ENCODE measurements around the gene SLMAP.

The SLMAP gene

DNA sequence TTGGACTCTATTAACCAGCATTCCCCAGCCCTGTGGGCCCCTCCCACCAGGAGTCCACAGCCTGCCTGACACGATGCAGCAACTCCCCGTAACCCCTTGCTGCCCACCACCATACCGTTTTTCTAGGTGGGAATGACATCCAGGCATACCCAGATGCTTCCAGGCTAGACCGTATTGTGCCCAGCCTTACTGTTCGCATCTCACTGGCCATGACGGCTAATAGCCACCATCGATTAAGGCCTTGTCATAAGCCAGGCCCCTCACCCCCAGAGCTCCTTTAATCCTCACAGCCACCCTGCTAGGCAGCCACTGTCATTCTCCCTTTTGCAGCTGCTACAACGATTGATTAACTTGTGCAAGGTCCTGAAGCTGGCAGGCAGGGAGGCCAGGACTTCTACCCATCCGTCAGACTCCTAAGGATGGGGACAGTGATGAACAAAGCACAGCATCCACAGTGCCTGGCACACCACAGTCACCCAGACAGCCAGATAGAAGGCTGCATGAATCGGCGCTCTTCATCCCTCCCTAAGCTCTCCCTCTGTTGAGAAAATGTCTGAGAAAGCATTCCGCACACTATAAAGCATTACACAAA lies 192.1 kb downstream of the SLMAP start:
- no peak for DNase-seq

DNA sequence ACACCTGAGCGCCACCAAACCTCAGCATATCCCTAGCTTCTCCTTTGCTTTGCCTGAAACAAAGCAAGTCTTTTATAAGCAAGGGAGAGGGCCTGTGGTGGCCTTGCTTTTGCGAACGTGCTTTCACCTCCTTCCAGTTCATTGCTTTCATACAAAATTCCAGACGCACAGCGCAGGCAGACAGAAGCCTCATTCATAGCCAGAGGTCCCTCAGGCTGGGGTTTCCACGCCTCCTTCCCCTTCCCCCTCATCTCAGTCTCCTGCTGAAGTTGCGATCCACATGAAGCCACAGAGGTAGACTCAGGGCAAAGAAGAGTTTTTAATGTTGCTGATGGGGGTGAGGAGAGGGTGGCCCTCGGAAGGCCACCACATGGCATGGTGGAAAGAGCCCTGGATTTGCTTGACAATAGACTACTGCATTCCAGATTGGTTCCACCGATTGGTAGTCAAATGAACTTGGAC lies 192.7 kb downstream of the SLMAP start:
- no peak for DNase-seq

DNA sequence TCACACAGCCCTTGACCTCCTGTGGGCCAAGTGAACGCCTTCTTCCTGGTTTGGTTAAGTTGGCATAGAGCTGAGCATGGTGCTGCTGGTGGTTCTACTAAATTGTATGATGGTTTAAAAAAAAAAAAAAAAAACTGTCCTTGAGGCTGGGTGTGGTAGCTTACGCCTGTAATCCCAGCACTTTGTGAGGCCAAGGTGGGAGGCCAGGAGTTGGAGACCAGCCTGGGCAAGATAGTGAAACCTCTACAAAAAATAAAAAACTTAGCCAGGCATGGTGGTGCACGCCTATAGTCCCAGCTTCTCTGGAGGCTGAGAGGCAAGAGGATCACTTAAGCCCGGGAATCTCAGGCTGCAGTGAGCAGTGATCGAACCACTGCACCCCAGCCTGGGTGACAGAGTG lies 193.2 kb downstream of the SLMAP start:
- no peak for DNase-seq

DNA sequence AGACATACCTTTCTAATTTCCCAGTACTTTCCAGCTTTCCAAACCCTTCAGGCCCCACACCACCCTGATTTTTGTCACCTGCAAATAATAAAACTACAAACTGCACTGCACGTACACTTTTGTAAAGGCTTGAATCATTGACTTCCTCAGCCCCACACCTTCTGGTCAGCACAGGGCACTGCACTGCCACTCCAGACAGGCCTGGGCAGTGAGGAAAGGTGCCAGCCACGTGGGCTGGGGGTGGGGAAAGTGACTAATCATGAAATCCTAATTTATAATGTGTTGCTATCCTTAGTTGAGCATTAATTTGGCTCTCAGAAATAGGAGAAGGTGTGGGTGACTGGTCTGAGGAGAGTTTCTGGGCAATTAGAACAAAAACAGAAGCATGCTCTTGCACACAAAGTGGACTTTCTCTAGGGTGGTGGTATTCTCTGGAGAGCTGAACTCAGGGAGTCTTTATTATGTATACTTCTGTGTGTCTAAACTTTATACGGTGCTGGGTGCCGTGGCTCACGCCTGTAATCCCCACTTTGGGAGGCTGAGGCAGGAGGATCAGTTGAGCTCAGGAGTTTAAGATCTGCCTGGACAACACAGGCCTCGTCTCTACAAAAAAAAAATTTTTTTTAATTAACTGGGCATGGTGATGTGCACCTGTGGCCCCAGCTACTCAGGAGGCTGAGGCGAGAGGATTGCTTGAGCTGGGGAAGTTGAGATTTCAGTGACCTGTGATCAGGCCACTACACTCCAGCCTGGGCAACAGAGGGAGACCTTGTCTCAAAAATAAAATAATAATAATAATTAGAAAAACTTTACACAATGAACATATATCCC lies 193.9 kb downstream of the SLMAP start:
- no peak for DNase-seq

DNA sequence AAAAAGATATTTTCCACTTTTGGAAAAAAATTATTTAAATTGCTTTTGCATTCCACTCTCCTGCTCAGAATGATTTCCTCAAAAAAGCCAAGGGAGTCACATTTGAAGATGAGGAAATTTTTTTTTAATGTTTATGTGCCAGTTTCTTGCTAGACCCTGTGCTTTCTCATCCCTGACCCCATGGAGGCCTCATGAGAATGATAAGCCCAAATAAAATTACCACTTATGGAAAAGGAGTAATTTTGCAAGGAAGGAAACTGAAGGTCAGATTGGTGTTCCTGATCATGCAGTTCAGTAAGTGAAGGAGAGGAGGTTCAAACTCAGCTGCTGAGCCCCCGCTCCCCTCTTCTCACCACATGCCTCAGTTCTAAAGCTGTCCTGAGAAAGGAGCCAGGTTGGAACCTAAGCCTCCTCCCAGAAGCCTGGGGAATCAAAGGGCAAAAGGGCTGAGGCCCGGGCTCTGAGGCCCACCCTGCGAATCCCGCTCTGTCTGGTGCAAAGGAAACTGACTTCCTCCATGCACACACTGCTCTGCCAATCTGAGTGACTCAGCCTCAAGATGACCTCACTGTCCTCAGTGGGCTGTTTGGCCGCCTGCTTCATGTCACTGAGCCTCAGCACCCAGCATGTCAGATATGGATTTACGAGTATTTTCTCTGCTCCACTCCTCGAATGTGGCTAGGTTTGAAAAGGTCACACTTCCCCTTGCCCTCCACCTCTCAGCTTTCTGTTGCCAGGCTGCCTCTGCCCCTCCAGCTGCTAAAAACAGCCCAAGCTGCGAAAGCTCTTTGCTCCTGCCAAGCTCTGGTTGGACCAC lies 195.2 kb downstream of the SLMAP start:
- DNase-seq, result no peak

DNA sequence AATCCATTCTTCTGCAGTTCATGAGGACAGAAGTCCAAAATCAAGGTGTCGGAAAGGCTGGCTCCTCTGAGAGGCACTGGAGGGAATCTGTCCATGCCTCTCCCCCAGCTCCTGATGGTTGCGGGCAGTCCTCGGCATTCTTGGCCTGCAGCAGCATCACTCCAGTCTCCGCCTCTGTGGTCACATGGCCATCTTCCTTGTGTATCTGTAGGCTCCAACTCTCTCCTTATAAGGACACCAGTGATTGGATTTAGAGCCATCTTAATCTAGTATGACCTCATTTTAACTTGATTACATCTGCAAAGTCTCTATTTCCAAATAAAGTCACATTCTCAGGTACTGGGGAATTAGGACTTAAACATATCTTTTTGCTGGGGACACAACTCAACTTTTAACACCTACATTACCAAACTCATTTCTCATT lies 196.1 kb downstream of the SLMAP start:
- no peak for DNase-seq

DNA sequence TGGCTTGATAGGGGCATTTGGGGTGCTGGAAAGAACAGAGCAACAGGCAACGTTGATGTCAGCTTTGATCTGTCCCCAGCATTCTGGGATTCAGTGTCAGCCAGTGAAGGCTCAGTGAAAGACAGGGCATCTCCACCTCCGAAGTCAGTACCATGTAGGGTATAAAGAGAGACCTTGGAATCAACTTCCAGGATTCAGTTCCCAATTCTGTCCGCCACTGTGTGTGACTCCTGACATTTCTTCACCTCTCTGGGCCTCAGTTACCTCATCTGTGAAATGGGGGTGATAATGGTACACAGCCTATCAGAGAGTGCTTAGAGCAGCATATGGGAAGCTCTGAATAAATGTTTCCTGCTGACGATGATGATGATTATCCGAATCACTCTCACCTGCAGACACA lies 196.5 kb downstream of the SLMAP start:
- no peak for DNase-seq

DNA sequence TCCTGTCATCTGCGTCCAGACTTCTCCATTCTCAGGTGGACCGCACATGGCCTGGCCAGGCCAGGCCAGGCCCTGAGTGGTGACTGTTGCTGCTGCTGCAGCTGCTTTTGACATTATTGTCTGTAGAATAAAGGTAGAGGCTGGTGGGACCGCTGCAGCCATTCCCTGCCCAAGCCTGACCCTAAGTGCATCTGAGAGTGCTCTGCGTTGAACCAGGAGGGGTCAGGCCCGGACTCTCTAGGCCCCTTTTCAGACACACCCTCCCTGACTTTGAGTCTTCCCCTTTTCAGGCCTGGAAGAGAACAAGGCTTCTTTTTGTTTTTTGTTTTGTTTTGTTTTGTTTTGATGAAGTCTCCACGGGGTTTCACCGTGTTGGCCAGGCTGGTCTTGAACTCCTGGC lies 197.5 kb downstream of the SLMAP start:
- no peak for DNase-seq

DNA sequence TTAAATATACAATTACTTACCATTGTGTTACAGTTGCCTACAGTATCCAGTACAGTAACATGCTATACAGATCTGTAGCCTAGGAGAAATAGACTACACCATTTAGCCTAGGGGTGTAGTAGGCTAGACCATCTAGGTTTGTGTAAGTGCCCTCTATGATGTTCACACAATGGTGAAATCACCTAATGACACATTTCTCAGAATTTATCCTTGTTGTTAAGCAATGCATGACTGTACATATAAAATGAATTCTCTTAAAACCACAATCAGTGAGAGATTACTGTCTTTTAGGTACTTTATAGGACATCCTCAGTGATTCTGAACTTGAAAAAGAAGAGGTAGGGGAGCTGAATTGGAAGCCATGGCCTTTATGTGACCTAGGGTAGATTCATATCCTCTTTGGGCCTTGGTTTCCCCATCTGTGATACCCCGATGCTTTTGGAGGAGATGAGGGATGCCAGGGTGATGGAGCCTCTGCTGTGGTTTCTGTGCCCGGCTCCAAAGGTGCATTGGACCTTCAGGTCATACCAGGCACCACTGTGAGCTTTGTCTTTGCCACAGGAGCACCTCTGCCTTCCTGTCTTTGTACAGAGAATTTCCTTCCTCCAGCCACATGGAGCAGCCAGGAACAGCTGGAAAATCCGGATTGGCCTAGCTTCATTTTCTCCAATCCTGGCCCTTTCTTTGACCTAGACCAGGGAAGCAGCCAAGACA lies 200.2 kb downstream of the SLMAP start:
- no peak for DNase-seq

DNA sequence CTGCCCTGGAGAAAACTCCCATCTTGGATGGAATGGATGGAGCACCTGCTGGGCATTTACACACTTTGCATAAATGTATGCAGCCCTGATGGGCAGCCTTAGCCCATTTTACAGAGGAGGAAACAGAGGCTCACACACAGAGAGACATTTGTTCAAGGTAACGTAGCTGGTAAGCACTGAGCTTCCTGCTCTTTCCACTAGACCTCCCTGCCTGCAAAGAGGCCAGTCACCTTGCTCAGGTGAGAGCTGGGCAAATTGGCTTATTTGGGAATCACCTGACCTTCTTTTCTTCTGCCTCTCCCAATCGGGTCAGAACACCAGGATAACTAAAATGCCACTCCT lies 200.7 kb downstream of the SLMAP start:
- no peak for DNase-seq

DNA sequence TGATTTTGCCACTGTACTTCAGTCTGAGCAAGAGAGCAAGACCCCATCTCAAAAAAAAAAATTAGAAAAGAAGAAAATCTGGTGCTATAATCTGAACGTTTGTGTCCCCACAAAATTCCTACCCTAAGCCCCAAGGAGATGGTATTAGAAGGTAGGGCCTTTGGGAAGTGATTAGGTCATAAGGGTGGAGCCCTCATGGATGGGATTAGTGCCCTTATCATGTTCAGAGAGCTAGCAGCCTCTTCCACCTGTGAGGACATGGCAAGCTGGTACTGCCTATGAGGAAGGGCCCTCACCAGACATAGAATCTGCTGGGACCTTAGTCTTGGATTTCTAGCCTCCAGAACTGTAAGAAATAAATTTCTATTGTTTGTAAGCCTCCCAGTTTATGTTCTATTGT lies 201.7 kb downstream of the SLMAP start:
- no peak for DNase-seq

DNA sequence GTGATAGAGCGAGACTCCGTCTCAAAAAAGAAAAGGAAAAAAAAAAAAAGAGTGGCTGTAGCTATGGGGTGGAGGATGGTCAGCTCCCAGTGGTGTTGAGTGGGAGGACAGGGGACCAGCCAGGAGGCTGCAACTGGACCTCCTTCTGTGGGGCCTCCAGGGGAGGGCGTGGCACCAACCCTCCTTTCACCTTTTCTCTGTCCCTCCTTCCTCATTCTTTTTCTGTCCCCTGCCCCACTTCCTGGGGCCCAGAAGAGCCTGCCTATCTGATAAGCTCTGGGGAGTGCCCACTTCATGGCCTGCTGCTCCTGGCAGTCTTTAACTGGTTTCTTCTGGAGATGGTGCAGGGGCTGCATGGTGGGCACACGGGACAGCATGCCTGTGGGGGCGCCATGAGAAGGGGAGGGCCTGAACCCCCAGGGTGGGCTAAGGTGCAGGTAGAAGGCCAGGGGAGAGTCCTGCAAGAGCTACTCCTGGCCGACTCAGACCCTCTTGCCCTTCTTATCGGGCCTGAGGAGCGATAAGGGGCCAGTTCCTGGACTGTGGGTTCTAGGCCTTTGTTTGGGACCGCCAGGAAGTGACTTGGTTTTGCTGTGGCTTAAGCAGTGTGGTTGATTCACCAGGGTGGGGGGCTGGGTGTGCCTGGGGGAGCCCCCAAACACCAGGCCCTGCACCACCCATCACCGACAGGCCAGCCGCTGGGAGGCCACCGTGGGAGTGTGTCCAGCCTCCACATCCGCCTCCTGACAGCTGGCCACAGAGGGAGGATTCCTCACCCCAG lies 202.7 kb downstream of the SLMAP start:
- DNase-seq, result no peak

DNA sequence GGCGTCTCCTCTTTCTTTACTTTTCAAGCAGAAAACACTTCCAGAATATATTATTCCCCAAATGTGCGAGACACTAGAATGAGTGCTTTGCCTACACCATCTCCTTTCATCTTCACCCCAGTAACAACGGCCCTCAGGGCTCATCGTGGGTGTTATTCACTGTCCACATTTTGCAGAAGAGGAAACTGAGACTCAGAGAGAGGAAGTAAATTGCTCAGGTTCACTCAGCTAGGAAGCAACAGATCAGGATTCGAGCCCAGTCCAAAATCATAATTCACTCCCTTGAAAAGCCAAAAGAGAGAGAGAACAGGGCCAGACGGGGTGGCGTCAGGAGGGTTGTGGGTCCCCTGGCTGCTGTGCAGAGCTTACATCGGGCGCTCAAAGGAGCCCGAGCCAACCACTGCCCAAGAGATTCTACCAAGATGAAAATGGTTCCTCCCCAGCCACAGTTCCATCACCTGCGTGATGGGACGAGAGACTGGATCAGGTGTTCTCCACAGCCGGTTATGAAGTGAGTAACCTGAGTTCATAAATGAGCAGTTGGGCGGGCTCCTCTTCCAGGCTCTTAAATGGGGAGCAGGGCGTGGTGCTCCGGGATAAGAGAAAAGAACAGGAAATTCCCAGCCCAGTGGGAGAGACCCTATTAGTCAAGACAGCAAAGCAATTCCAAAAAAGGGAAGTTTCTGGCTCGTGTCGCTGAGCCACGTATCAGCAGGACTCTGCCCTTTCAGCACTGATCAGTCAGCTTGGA lies 203.5 kb downstream of the SLMAP start:
- DNase-seq, result no peak

DNA sequence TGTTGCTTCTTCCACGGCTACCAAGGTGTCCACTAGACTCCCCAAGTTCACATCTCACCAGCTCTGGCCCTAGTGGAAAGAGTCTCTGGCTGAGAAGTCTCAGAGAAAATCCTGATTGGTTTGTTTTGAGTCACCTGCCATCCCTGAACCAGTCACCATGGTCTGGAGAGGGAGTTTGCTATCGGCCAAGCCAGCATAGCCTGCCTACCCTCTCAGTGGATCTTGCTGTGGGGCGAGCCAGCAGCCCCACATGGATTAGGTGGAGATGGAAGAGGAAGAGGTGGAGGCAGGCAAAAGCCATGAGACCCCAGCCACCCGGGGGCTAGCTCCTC lies 204.0 kb downstream of the SLMAP start:
- DNase-seq, result no peak

DNA sequence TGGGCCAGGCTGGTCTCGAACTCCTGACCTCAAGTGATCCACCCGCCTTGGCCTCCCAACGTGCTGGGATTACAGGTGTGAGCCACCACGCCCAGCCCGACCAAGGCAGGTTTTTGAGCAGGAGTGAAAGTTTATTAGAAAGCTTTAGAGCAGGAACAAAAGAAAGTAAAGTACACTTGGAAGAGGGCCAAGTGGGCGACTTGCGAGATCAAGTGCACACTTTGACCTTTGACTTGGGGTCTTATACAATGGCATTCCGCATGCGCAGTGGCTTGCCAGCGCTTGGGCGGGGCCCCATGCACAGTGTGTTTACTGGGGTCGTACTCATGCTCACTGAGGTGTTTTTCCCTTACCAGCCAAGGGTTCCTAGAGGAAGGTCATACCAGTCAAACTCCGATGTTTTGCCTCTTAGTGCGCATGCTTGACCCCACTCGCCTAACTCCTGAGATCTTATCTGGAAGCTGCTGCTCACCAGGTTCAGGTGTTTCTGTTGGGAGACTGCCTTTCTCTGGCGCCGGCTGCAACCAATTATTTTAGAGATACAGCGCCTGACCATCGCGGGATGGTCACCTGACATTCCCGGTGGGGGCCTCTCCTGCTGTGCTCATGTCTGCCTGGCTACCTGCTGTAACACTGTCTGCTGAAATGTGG lies 205.2 kb downstream of the SLMAP start:
- DNase-seq, result no peak

DNA sequence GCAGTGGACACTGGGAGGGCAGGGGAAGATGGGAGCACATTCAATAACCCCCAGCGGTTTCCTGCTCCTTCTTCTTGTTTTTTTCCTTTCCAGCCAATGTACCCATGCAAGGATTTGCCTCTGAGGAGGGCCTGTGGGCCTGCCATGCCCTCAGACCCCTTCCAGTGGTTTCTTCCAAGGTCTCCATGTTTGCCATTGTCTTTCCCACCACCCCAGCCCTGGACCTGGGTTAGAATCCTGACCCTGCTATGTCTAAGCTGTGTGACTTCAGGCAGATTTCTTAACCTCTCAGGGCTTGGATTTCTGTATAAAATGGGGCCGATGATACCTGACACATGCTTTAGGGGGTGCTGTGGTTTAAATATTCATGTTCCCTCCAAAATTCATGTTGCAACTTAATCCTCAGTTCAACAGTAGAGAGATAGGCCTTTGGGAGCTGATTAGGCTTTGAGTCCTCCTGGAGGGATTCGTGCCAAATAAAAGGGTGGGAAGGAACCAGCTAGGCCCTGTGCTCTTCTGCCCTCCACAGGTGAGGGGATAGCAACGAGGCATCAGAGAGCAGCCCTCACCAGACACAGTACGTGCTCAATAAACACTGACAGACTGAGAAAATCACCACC lies 205.8 kb downstream of the SLMAP start:
- DNase-seq, result no peak

DNA sequence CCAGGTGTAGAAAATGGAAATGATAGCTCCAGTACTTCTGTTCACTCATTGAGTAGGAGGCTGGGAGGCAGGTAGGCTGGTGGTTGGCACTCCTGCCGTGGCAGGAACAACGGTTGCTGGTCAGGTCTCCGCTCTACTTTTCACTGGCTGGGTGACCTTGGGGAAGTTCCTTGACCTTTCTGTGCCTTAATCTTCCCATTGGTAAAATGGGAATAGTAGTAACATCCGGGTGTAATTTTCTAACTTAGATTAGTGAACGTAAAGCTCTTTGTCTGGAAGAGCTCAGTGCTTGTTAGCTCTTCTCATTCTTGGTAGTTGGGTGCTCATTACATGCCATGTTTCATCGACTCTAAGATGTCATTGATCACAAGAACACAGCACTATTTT lies 206.3 kb downstream of the SLMAP start:
- DNase-seq, result no peak

DNA sequence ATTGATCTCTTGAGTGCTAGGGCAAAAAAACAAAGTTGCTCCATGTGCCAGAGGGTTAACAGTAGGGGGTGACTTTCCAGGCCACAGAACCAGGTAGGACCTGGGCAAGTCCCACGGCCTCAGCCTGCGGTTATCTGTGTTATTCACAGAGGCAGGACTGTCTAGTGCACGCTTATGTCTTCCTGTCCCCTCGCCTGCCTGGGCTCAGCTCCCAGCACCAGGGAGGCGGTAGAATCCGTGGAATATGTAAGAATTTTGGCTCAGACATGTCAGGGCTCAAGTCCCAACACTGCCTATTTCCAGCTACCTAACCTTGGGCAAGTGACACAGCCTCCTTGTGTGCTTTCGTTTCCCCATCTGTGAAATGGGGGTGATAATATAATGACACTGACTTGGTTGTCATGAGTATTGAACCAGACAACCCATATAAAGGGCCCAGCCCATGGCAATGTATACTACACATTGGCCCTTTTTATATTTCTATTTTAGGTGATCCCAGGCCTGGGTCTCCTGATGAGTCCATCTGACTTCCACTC lies 207.8 kb downstream of the SLMAP start:
- DNase-seq, result no peak

DNA sequence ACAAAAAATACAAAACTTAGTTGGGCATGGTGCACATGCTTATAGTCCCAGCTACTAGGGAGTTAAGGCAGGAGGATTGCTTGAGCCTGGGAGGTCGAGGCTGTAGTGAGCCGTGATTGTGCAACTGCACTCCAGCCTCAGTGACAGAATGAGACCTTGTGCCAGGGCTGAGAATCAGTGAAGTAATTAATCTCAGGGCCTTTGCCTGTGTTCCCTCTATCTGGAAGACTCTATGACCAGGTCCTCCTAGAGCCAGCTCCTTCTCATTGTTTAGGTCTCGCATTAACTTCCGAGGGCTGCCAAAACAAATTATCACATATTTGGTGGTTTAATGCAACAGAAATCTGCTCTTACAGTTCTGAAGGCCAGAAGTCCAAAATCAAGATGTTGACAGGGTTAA lies 210.7 kb downstream of the SLMAP start:
- DNase-seq, result no peak

DNA sequence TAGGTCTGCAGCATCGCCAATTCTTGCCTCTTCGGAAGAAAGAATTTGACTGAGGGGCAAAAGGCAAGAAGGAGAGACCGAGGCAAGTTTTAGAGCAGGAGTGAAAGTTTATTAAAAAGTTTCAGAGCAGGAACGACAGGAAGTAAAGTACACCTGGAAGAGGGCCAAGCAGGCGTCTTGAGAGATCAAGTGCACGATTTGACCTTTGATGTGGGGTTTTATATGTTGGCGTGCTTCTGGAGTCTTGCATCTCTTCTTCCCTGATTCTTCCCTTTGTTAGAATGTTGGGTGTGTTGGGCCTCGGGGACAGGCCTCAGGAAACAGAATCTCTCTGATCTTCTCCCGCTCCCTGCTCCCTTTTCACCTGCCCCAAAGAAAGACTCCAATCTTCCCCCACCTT lies 211.5 kb downstream of the SLMAP start:
- no peak for DNase-seq

DNA sequence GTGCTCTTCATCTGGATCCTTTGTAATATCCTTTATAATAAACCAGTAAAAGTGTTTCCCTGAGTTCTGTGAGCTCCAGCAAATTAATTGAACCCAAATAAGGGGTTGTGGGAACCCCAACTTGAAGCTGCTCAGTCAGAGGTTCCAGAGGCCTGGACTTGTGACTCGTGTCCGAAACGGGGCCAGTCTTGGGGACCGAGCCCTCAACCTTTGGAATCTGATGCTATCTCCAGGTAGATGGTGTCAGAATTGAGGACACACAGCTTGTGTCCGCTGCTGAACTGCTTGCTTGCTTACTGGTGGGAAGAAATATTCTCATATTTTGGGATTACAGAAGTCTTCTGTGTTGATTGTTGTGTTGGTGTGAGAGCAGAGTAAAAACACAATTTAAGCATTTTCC lies 212.4 kb downstream of the SLMAP start:
- DNase-seq, result no peak
